ENCODE data around the gene EXOC1.
"Not testable (repeated sequence)": the region's sequence is repeated elsewhere in the genome, so short reads cannot be mapped to it uniquely, and the experiment has no call there.

DNA sequence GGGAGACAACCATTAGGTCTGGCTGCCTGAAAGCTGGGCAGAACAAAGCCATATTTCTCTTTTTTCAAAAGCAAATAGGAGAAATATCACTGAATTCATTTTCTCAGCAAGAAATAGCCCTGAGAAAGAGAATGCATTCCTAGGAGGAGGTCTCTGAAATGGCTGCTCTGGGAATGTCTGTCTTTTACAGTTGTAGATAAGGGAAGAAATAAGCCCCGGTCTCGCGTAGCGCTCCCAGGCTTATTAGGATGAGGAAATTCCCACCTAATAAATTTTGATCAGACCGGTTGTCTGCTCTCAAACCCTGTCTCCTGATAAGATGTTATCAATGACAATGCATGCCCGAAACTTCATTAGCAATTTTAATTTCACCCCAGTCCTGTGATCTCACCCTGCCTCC is 82.5 kb downstream of the EXOC1 start:
- TF ChIP-seq EZH2 (IDR thresholded peaks at IDR 0.05; ENCODE audit: insufficient read depth, low read length) = not testable (repeated sequence)
- TF ChIP-seq, protein P1, sequence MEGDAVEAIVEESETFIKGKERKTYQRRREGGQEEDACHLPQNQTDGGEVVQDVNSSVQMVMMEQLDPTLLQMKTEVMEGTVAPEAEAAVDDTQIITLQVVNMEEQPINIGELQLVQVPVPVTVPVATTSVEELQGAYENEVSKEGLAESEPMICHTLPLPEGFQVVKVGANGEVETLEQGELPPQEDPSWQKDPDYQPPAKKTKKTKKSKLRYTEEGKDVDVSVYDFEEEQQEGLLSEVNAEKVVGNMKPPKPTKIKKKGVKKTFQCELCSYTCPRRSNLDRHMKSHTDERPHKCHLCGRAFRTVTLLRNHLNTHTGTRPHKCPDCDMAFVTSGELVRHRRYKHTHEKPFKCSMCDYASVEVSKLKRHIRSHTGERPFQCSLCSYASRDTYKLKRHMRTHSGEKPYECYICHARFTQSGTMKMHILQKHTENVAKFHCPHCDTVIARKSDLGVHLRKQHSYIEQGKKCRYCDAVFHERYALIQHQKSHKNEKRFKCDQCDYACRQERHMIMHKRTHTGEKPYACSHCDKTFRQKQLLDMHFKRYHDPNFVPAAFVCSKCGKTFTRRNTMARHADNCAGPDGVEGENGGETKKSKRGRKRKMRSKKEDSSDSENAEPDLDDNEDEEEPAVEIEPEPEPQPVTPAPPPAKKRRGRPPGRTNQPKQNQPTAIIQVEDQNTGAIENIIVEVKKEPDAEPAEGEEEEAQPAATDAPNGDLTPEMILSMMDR (IDR thresholded peaks at IDR 0.05; ENCODE audit: insufficient read depth, low read depth, low read length) = not testable (repeated sequence)
